ENCODE measurements around the gene VAV3.

Gene VAV3

DNA sequence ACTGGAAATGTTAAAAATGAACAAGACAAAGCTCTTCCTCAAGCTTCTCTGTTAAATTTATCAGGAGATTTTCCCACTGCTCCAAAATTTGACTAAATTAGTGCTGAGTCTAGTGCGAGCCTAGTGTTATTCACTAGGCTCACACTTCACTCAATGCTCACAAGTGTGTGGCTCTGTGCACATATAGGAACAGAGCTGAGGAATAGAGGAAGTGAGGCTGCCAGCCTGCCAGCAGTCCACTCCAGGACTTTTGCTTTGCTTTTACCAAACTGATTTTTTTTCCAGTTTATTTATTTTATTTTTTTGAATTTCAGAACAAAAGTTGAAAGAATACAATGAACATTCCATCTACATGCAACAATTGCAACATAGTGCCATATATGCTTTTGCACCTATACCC is 87.2 kb downstream of the VAV3 start:
- peak in 1 of 2 experiments; percentile 70 for DNase-seq (ENCODE audit: low read depth in 1 of 2, low spot score in 1 of 2)
- H3K27ac ChIP-seq (replicated peaks), result peak overlapping the region; percentile 65
- no peak overlapping the region for H3K4me3 ChIP-seq (replicated peaks; ENCODE audit: insufficient read depth, low read length)
- no peaks in the 10 kb centered on the region for H3K27me3 ChIP-seq (ENCODE audit: insufficient read depth, poor library complexity, severe bottlenecking)
- TF ChIP-seq SPI1 (IDR thresholded peaks at IDR 0.05; ENCODE audit: borderline replicate concordance, low read depth) (peak; percentile 98), CTCF (IDR thresholded peaks at IDR 0.05; ENCODE audit: insufficient read depth, low read length) (no peak)

GRCh38 chr1:107877092-107877491 is 87.9 kb downstream of the VAV3 start:
- TF ChIP-seq CTCF (IDR thresholded peaks at IDR 0.05; ENCODE audit: insufficient read depth, low read length) (no peak), SPI1 (IDR thresholded peaks at IDR 0.05; ENCODE audit: borderline replicate concordance, low read depth) (no peak), GABPA (IDR thresholded peaks at IDR 0.05; ENCODE audit: low read depth) (no peak), POLR2AphosphoS5 (IDR thresholded peaks at IDR 0.05; ENCODE audit: low read depth) (no peak), REST (IDR thresholded peaks at IDR 0.05; ENCODE audit: insufficient replicate concordance, low read depth) (no peak)
- peak; percentile 65 to 91 for DNase-seq (ENCODE audit: low read depth in 1 of 2, low spot score in 1 of 2)
- Histone ChIP-seq H3K27ac (replicated peaks) (peak overlapping the region; percentile 65), H3K27me3 (ENCODE audit: insufficient read depth, poor library complexity, severe bottlenecking) (no peaks in the 10 kb centered on the region), H3K4me3 (replicated peaks; ENCODE audit: insufficient read depth, low read length) (no peak overlapping the region)

DNA sequence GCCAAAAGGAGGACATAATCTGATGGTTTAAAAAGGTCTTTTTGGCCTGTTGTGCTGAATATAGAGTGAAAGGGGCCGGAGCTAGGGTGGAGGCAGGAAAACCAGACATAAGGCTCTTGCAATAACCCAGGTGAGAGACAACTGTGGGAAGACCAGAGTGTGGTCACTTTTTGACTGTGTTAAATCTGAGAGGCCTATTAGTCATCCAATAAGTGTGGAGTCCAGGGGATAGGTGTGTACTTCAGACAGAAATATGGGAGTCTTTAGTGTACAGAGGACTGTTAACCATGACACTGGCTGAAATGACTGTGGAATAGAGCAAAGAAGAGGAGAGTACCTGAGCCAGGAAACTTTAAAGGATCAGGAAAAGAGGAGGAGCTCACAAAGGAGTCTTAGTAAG is 89.3 kb downstream of the VAV3 start:
- TF ChIP-seq CTCF (IDR thresholded peaks at IDR 0.05; ENCODE audit: insufficient read depth, low read length) (no peak), REST (IDR thresholded peaks at IDR 0.05; ENCODE audit: insufficient replicate concordance, low read depth) (no peak), SPI1 (IDR thresholded peaks at IDR 0.05; ENCODE audit: borderline replicate concordance, low read depth) (no peak), GABPA (IDR thresholded peaks at IDR 0.05; ENCODE audit: low read depth) (no peak), POLR2AphosphoS5 (IDR thresholded peaks at IDR 0.05; ENCODE audit: low read depth) (no peak)

GRCh38 chr1:107874221-107874620 is 90.8 kb downstream of the VAV3 start:
- no peak overlapping the region for H3K4me3 ChIP-seq (replicated peaks; ENCODE audit: insufficient read depth, low read length)
- no peak overlapping the region for H3K27ac ChIP-seq (replicated peaks)
- H3K27me3 ChIP-seq (ENCODE audit: insufficient read depth, poor library complexity, severe bottlenecking), result no peaks in the 10 kb centered on the region
- TF ChIP-seq REST (IDR thresholded peaks at IDR 0.05; ENCODE audit: insufficient replicate concordance, low read depth), result no peak
- no peak for TF ChIP-seq SPI1 (IDR thresholded peaks at IDR 0.05; ENCODE audit: borderline replicate concordance, low read depth)
- no peak for TF ChIP-seq GABPA (IDR thresholded peaks at IDR 0.05; ENCODE audit: low read depth)
- no peak for TF ChIP-seq CTCF (IDR thresholded peaks at IDR 0.05; ENCODE audit: insufficient read depth, low read length)
- no peak for TF ChIP-seq POLR2AphosphoS5 (IDR thresholded peaks at IDR 0.05; ENCODE audit: low read depth)
- DNase-seq (ENCODE audit: low read depth in 1 of 2, low spot score in 1 of 2), result no peak

More for the DNA sequence above, 89.3 kb downstream of the VAV3 start:
- Histone ChIP-seq H3K27me3 (ENCODE audit: insufficient read depth, poor library complexity, severe bottlenecking) (no peaks in the 10 kb centered on the region), H3K27ac (replicated peaks) (no peak overlapping the region), H3K4me3 (replicated peaks; ENCODE audit: insufficient read depth, low read length) (no peak overlapping the region)
- no peak for DNase-seq (ENCODE audit: low read depth in 1 of 2, low spot score in 1 of 2)
